CD4-positive, alpha-beta T cell (primary cell): ENCODE measurements around the gene RAMP2. TPM values are rescaled to one million over a fixed set of nuclear protein-coding genes. Genes with fewer than 3 reads are reported as not detected.

Source experiments
- ATAC-seq: fragments of 200-7000 bp; cut with Tn5 transposase; one replicate; pipeline ENCODE4 v1.10.0; 2022; ENCODE audit warnings: mild to moderate bottlenecking; ENCODE audit not compliant: poor library complexity
- CTCF ChIA-PET: fragments of 350-600 bp; sonication (Branson Sonifier 250); formaldehyde crosslinking; loops from one replicate; lab custom pipeline; 2021; ENCODE audit warnings: antibody characterized with exemption, inconsistent platforms; lab: Charles Lee
- POLR2A ChIA-PET: fragments of 350-600 bp; sonication (Branson Sonifier 250); formaldehyde crosslinking; loops from one replicate; lab custom pipeline; 2021; ENCODE audit warnings: antibody characterized with exemption, inconsistent platforms; lab: Charles Lee
- DNase-seq, 14 experiments: peaks; one replicate each; pipeline ENCODE4 v3.0.0-alpha.2; 2013 to 2020; ENCODE audit warnings: mixed read lengths in 2 of 14
- H3K27ac ChIP-seq, 2 donors: one replicate each; pipeline versions ENCODE4 v1.5.1 to v1.7.0; 2013; ENCODE audit warnings: low read length in 2 of 2, low read depth in 1 of 2, mild to moderate bottlenecking in 1 of 2
- H3K27me3 ChIP-seq, 2 experiments: 1 replicate in 1 of 2; 2 replicates in 1 of 2; pipeline versions ENCODE4 v1.6.1 to v1.7.0; 2013; ENCODE audit warnings: low read length in 2 of 2, control low read depth in 1 of 2, mild to moderate bottlenecking in 1 of 2, moderate library complexity in 1 of 2; ENCODE audit not compliant: insufficient read depth in 2 of 2, control insufficient read depth in 1 of 2
- H3K36me3 ChIP-seq: one replicate; pipeline ENCODE4 v1.6.1; 2013; ENCODE audit warnings: low read length, control low read depth; ENCODE audit not compliant: insufficient read depth
- H3K4me1 ChIP-seq: one replicate; pipeline ENCODE4 v1.6.1; 2013; ENCODE audit warnings: low read length, control low read depth; ENCODE audit not compliant: insufficient read depth
- H3K4me3 ChIP-seq: one replicate; pipeline ENCODE4 v1.5.1; 2013; ENCODE audit warnings: mild to moderate bottlenecking, low read length, moderate library complexity
- H3K9me3 ChIP-seq, 2 experiments: 1 replicate in 1 of 2; 2 replicates in 1 of 2; pipeline versions ENCODE4 v1.6.1 to v1.7.0; 2013; ENCODE audit warnings: low read length in 2 of 2, mild to moderate bottlenecking in 2 of 2, control low read depth in 1 of 2, moderate library complexity in 1 of 2; ENCODE audit not compliant: control insufficient read depth in 1 of 2, insufficient read depth in 1 of 2
- H3K27ac Mint-ChIP-seq: one replicate; pipeline ENCODE4 v1.8.0; 2020; ENCODE audit warnings: mixed read lengths
- H3K27me3 Mint-ChIP-seq: one replicate; pipeline ENCODE4 v1.8.0; 2021; ENCODE audit warnings: mixed read lengths
- H3K36me3 Mint-ChIP-seq: one replicate; pipeline ENCODE4 v1.8.0; 2021; ENCODE audit warnings: low read depth, mixed read lengths
- H3K4me1 Mint-ChIP-seq: one replicate; pipeline ENCODE4 v1.8.0; 2021; ENCODE audit warnings: low read depth, mixed read lengths
- H3K4me3 Mint-ChIP-seq: one replicate; pipeline ENCODE4 v1.8.0; 2020; ENCODE audit warnings: mild to moderate bottlenecking, mixed read lengths
- H3K9me3 Mint-ChIP-seq: one replicate; pipeline ENCODE4 v1.8.0; 2020; ENCODE audit warnings: mixed read lengths
- CTCF ChIP-seq: fragments of 200-600 bp; IDR thresholded peaks from one replicate; pipeline ENCODE4 v1.8.0; 2022; ENCODE audit warnings: antibody characterized with exemption, mild to moderate bottlenecking
- intact Hi-C, 2 experiments: fragments of 100-400 bp; cut with DNase I in 1 of 2; cut with micrococcal nuclease in 1 of 2; formaldehyde crosslinking; loops; one replicate each; pipeline versions ENCODE4 v1.15.1 to v1.9.0; 2023 to 2025; cut with DNase I, micrococcal nuclease
- polyA plus RNA-seq, 2 donors: library from polyadenylated mRNA; unstranded; fragments of 120-200 nt; gene quantifications; one replicate each; pipeline ENCODE4 v1.2.1, GENCODE V29; 2013
- total RNA-seq, 174 experiments: library from RNA in 2 of 174; stranded (reverse) in 2 of 174; gene quantifications; one replicate each; pipeline ENCODE4 v1.2.3 and lab custom pipeline; 2021 to 2026

Gene RAMP2
- total RNA-seq, result not detected
- polyA plus RNA-seq (2013, experiment 1 of 2), result not detected
- 1.9 TPM for polyA plus RNA-seq (2013, experiment 2 of 2)
- 0 to 0.22 (median 0) reads per million in 172 experiments for total RNA-seq (lab: John Stamatoyannopoulos, UW)

- TF ChIP-seq CTCF, result no peak
- DNase-seq, result peak in 3 of 14 experiments; percentile 13 to 41 (median 37)
- CTCF ChIA-PET, result interaction anchor here (1.2 kb wide), 1 partner anchor 182 kb away, joined by 4 read pairs; no protein-coding TSS in a partner anchor
- Histone ChIP-seq H3K4me1 (peaks cover 15% of the 10 kb centered on the region), H3K36me3 (no peaks in the 10 kb centered on the region), H3K27ac (no peak within 1 kb of the TSS), H3K27me3 (peaks cover 47% of the 10 kb centered on the region in 2 experiments), H3K9me3 (peaks cover 0 to 11% of the 10 kb centered on the region in 2 experiments), H3K4me3 (peak within 1 kb of the TSS; percentile 10)
- Mint-ChIP-seq H3K9me3 (no peaks in the 10 kb centered on the region), H3K4me1 (peaks cover 9% of the 10 kb centered on the region), H3K27me3 (peaks cover 79% of the 10 kb centered on the region), H3K27ac (no peak within 1 kb of the TSS), H3K4me3 (peak within 1 kb of the TSS; percentile 67), H3K36me3 (no peaks in the 10 kb centered on the region)
- POLR2A ChIA-PET, result interaction anchor here (1.1 to 1.4 kb wide), 2 partner anchors 20 to 78 kb away, joined by 4 read pairs; partner anchors contain the start of gene WNK4
- intact Hi-C loops, result no loop called here
- peak; percentile 39 for ATAC-seq
Measured at GRCh38 chr17:42760652-42761581, at the start of gene RAMP2. Gene RAMP2, plus strand, starts transcription at chr17:42761227. Its CDS starts 35 bp downstream, at chr17:42761262.

GRCh38 chr17:42720996-42721583 lies 39.9 kb upstream of the RAMP2 start:
- peak; percentile 75 for TF ChIP-seq CTCF
- peaks cover 76% of the 10 kb centered on the region for H3K36me3 Mint-ChIP-seq
- ChIA-PET CTCF (interaction anchor here (0.7 to 1.0 kb wide), 2 partner anchors 43 to 51 kb away, joined by 3 read pairs; no protein-coding TSS in a partner anchor), POLR2A (no interaction called here)
- peak in 9 of 14 experiments; percentile 2 to 80 (median 27) for DNase-seq
- H3K9me3 Mint-ChIP-seq, result no peaks in the 10 kb centered on the region
- Histone ChIP-seq H3K9me3 (no peaks in the 10 kb centered on the region), H3K4me3 (no peak overlapping the region), H3K27ac (no peak overlapping the region), H3K36me3 (peaks cover 82% of the 10 kb centered on the region), H3K4me1 (no peaks in the 10 kb centered on the region), H3K27me3 (no peaks in the 10 kb centered on the region)
- H3K4me3 Mint-ChIP-seq, result no peak overlapping the region
- intact Hi-C loops, result loop anchor here (1.0 to 10.0 kb wide), 4 partner anchors 42 to 474 kb away; partner anchors contain the start of gene BECN1 (in 1 of the 2)
- ATAC-seq, result peak; percentile 94
- no peaks in the 10 kb centered on the region for H3K4me1 Mint-ChIP-seq
- H3K27ac Mint-ChIP-seq, result no peak overlapping the region
- no peaks in the 10 kb centered on the region for H3K27me3 Mint-ChIP-seq

GRCh38 chr17:42723636-42724035 lies 37.4 kb upstream of the RAMP2 start:
- Histone ChIP-seq H3K27ac (no peak overlapping the region), H3K4me3 (no peak overlapping the region), H3K9me3 (no peaks in the 10 kb centered on the region), H3K36me3 (peaks cover 74% of the 10 kb centered on the region), H3K27me3 (no peaks in the 10 kb centered on the region), H3K4me1 (no peaks in the 10 kb centered on the region)
- no peak overlapping the region for H3K27ac Mint-ChIP-seq
- no peaks in the 10 kb centered on the region for H3K27me3 Mint-ChIP-seq
- ChIA-PET CTCF (no interaction called here), POLR2A (no interaction called here)
- no peak for DNase-seq
- H3K36me3 Mint-ChIP-seq, result peaks cover 64% of the 10 kb centered on the region
- H3K4me3 Mint-ChIP-seq, result no peak overlapping the region
- intact Hi-C loops, result loop anchor here in 1 of 2 experiments (5.0 to 10.0 kb wide), 2 partner anchors 214 to 471 kb away; no protein-coding TSS in a partner anchor
- TF ChIP-seq CTCF, result no peak
- H3K4me1 Mint-ChIP-seq, result no peaks in the 10 kb centered on the region
- ATAC-seq, result no peak
- no peaks in the 10 kb centered on the region for H3K9me3 Mint-ChIP-seq
